ENCODE measurements around the gene EHF. TPM values are rescaled to one million over a fixed set of nuclear protein-coding genes. Genes with fewer than 3 reads are reported as not detected.

The EHF gene
- total RNA-seq, 2 donors from 2014 or later, result 289 to 316 TPM

DNA sequence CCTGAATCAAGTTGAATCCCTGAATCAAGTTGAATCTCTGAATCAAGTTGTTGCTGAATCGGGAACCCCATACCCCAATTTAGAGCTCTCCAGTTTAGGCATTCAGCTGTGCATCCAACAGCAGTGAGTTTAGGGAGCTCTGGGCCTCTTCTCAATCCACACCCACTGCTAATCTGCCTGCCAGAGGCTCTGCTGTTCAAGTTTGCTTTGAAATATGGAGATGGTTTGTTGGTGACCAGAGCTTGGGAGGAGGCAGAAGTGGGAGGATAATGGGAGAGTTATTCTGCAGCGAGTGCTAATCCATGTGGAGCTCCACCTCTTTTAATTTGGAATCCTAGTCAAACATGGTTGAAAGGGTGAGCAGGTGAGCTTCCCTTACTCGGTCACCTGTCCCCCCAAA is 22.4 kb downstream of the EHF start:
- H3K27me3 ChIP-seq, result no peaks in the 10 kb centered on the region
- H3K9ac ChIP-seq (ENCODE audit: low read depth in 2 of 2, low read length in 2 of 2), result peak overlapping the region in 1 of 2 donors; percentile 68
- intact Hi-C loops (cut with DNase I), result no loop called here
- no peak for DNase-seq
- H3K4me3 ChIP-seq, result no peak overlapping the region
- H3K36me3 ChIP-seq, result no peaks in the 10 kb centered on the region
- TF ChIP-seq, protein P1, sequence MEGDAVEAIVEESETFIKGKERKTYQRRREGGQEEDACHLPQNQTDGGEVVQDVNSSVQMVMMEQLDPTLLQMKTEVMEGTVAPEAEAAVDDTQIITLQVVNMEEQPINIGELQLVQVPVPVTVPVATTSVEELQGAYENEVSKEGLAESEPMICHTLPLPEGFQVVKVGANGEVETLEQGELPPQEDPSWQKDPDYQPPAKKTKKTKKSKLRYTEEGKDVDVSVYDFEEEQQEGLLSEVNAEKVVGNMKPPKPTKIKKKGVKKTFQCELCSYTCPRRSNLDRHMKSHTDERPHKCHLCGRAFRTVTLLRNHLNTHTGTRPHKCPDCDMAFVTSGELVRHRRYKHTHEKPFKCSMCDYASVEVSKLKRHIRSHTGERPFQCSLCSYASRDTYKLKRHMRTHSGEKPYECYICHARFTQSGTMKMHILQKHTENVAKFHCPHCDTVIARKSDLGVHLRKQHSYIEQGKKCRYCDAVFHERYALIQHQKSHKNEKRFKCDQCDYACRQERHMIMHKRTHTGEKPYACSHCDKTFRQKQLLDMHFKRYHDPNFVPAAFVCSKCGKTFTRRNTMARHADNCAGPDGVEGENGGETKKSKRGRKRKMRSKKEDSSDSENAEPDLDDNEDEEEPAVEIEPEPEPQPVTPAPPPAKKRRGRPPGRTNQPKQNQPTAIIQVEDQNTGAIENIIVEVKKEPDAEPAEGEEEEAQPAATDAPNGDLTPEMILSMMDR (IDR thresholded peaks at IDR 0.05), result no peak
- no peaks in the 10 kb centered on the region for H3K9me3 ChIP-seq
- no peak overlapping the region for H3K27ac ChIP-seq
- no peaks in the 10 kb centered on the region for H3K4me1 ChIP-seq

DNA sequence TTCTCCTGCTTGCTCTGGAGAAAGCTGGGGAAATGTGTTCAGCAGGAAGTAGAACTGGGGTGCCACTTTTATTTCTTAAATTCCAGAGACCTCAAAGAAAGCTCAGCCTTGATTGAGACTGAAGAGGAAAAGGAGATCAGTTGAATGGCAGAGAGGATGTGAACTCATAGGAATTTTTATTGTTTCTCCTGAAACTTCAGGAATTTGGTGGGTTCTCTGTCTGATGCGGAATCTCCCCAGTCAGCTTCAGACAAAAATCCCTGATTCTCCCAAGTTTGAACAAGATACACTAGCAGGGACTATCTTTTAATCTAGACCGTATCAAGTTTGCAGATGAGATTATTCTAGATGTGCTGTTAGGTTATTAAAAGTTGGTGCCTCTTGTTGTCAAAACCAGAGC is 23.0 kb downstream of the EHF start:
- DNase-seq, result no peak
- intact Hi-C loops (cut with DNase I), result no loop called here
- no peak overlapping the region for H3K27ac ChIP-seq
- H3K4me1 ChIP-seq, result peaks cover 5% of the 10 kb centered on the region
- no peaks in the 10 kb centered on the region for H3K9me3 ChIP-seq
- no peaks in the 10 kb centered on the region for H3K27me3 ChIP-seq
- H3K9ac ChIP-seq (ENCODE audit: low read depth in 2 of 2, low read length in 2 of 2), result peak overlapping the region in 1 of 2 donors; percentile 68
- H3K4me3 ChIP-seq, result no peak overlapping the region
- TF ChIP-seq, protein P1 (IDR thresholded peaks at IDR 0.05), result no peak
- no peaks in the 10 kb centered on the region for H3K36me3 ChIP-seq

DNA sequence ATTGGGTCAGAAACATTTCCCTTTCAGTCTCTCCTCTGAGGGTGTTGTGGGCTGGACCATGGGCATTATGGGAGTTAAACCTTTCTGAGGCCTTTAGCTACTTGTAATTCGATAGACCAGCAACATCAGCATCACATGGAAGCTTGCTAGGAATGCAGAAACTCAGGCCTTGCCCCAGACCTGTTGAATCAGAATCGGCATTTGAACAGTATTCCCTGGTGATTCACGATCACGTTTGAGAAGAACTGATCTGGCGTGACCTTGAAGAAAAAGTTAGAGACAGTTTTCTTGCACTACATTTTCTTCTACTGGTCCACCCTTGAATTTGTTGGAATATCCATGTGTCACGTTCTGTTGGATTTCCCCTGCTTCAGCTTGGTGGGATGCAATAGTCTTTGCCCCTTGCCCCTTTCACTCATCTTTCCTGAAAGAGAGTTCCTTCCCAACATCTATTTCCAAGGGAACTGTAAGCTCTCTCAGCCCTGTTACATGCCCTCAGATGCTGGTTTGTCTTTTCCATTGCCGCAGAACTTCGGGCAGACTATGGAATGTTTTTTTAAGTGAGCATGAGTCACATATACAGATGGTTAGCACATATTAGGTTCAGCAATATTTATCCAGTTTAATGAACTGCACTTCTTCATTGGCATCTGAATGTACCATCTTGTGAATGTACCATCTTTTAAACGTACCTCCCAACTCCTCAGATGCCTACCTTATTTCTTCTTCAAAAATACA is 23.9 kb downstream of the EHF start:
- Histone ChIP-seq H3K27ac (no peak overlapping the region), H3K4me1 (peaks cover 7% of the 10 kb centered on the region), H3K36me3 (no peaks in the 10 kb centered on the region), H3K27me3 (no peaks in the 10 kb centered on the region), H3K9me3 (no peaks in the 10 kb centered on the region), H3K4me3 (no peak overlapping the region), H3K9ac (ENCODE audit: low read depth in 2 of 2, low read length in 2 of 2) (no peak overlapping the region)
- TF ChIP-seq, protein P1 (IDR thresholded peaks at IDR 0.05), result no peak
- intact Hi-C loops (cut with DNase I), result no loop called here
- no peak for DNase-seq

DNA sequence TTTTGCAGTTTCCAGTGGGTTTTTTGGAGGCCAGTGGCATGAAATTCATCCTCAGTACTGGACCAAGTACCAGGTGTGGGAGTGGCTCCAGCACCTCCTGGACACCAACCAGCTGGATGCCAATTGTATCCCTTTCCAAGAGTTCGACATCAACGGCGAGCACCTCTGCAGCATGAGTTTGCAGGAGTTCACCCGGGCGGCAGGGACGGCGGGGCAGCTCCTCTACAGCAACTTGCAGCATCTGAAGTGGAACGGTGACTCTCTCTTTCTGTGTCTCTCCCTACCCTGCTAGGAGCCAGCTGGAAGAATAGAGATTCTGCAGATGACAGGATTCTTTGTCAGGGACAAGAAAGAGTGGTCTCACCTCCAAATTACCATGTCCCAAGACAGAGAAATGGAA is 25.5 kb downstream of the EHF start:
- Histone ChIP-seq H3K27ac (no peak overlapping the region), H3K27me3 (no peaks in the 10 kb centered on the region), H3K36me3 (no peaks in the 10 kb centered on the region), H3K4me3 (no peak overlapping the region), H3K9ac (ENCODE audit: low read depth in 2 of 2, low read length in 2 of 2) (no peak overlapping the region), H3K9me3 (no peaks in the 10 kb centered on the region), H3K4me1 (peaks cover 7% of the 10 kb centered on the region)
- TF ChIP-seq, protein P1 (IDR thresholded peaks at IDR 0.05), result no peak
- intact Hi-C loops (cut with DNase I), result no loop called here
- no peak for DNase-seq

DNA sequence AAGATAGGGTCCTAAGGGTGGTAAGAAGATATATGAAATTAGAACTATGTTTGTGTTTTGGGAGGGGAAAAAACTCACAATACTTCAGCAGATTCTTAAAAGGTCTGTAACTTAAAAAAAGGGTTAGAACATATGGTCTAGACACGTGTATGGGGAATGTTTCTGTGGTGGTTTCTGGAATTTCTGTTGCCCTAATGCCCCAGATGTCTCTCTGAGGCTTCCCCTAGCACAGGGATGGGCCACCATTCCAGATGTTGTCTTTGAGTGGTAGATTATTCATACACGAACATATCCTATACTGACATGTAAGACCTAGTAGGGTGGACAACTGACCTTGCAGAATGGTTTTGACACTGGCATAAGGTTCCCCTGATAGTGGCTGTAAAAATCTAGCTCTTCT is 26.2 kb downstream of the EHF start:
- no peaks in the 10 kb centered on the region for H3K36me3 ChIP-seq
- DNase-seq, result no peak
- no peaks in the 10 kb centered on the region for H3K9me3 ChIP-seq
- intact Hi-C loops (cut with DNase I), result no loop called here
- no peak overlapping the region for H3K27ac ChIP-seq
- H3K4me1 ChIP-seq, result peaks cover 7% of the 10 kb centered on the region
- H3K4me3 ChIP-seq, result no peak overlapping the region
- H3K27me3 ChIP-seq, result no peaks in the 10 kb centered on the region
- TF ChIP-seq, protein P1 (IDR thresholded peaks at IDR 0.05), result no peak
- H3K9ac ChIP-seq (ENCODE audit: low read depth in 2 of 2, low read length in 2 of 2), result no peak overlapping the region
